Hepatocyte (in vitro differentiated cells): Measurements from ENCODE around the gene CAB39. TPM values are rescaled to one million over a fixed set of nuclear protein-coding genes. Genes with fewer than 3 reads are reported as not detected.

Experiments used
- DNase-seq: peaks from one replicate; pipeline ENCODE4 v3.0.0-alpha.2; 2016; ENCODE audit warnings: low spot score
- H2AFZ ChIP-seq: fragments of 200-600 bp; sonication (generic); 2 replicates; pipeline ENCODE4 v1.6.0; 2016; ENCODE audit warnings: antibody characterized with exemption, mild to moderate bottlenecking
- H3K27ac ChIP-seq: fragments of 200-600 bp; sonication (generic); 2 replicates; pipeline ENCODE4 v1.5.1; 2016; ENCODE audit warnings: mild to moderate bottlenecking
- H3K27me3 ChIP-seq: fragments of 200-600 bp; sonication (generic); 2 replicates; pipeline ENCODE4 v1.6.1; 2016
- H3K36me3 ChIP-seq: fragments of 200-600 bp; sonication (generic); replicated peaks from 2 replicates; pipeline ENCODE4 v1.5.1; 2016; ENCODE audit warnings: low read depth; ENCODE audit not compliant: insufficient read depth
- H3K4me1 ChIP-seq: fragments of 200-600 bp; sonication (generic); 2 replicates; pipeline ENCODE4 v1.5.1; 2016; ENCODE audit warnings: mild to moderate bottlenecking, moderate library complexity; ENCODE audit not compliant: insufficient read depth
- H3K4me2 ChIP-seq: fragments of 200-600 bp; sonication (generic); 2 replicates; pipeline ENCODE4 v1.6.0; 2016
- H3K4me3 ChIP-seq: fragments of 200-600 bp; sonication (generic); 2 replicates; pipeline ENCODE4 v1.5.1; 2016; ENCODE audit warnings: mild to moderate bottlenecking
- H3K79me2 ChIP-seq: fragments of 200-600 bp; sonication (generic); 2 replicates; pipeline ENCODE4 v1.6.0; 2017; ENCODE audit warnings: mild to moderate bottlenecking
- H3K9me2 ChIP-seq: fragments of 200-600 bp; sonication (generic); replicated peaks from 2 replicates; pipeline ENCODE4 v1.6.0; 2017; ENCODE audit warnings: mild to moderate bottlenecking; ENCODE audit not compliant: insufficient read depth
- H3K9me3 ChIP-seq: fragments of 200-600 bp; sonication (generic); 2 replicates; pipeline ENCODE4 v1.5.1; 2016; ENCODE audit warnings: low read depth, mild to moderate bottlenecking
- H4K20me1 ChIP-seq: fragments of 200-600 bp; sonication (generic); 2 replicates; pipeline ENCODE4 v1.6.0; 2016; ENCODE audit warnings: mild to moderate bottlenecking; ENCODE audit not compliant: insufficient read depth, poor library complexity, severe bottlenecking
- CTCF ChIP-seq: fragments of 200-600 bp; sonication (generic); IDR thresholded peaks from 2 replicates; pipeline ENCODE4 v1.5.1; 2016; ENCODE audit warnings: antibody characterized with exemption, mild to moderate bottlenecking; ENCODE audit not compliant: poor library complexity
- EZH2 ChIP-seq: fragments of 200-600 bp; sonication (generic); IDR thresholded peaks from 2 replicates; pipeline ENCODE4 v1.6.1; 2016; ENCODE audit warnings: antibody characterized with exemption, mild to moderate bottlenecking, borderline replicate concordance
- EZH2phosphoT487 ChIP-seq: fragments of 200-600 bp; sonication (generic); IDR thresholded peaks from one replicate; pipeline ENCODE4 v1.6.1; 2018; ENCODE audit warnings: antibody characterized with exemption, mild to moderate bottlenecking, low read depth, moderate library complexity; ENCODE audit not compliant: unreplicated experiment, severe bottlenecking
- WGBS: methylation state at CpG from one replicate; pipeline ENCODE4 v1.1.6; 2016; ENCODE audit warnings: low lambda C conversion rate; ENCODE audit errors: missing lambda C conversion rate; 5-methylcytosine and 5-hydroxymethylcytosine counted together
- polyA plus RNA-seq: library from polyadenylated mRNA; unstranded; fragments of >200 nt; fragmentation: Nextera tagmentation; extraction: Ambion mirVana; gene quantifications from 2 replicates; pipeline ENCODE4 v1.2.1, GENCODE V29; 2016
- total RNA-seq: library from RNA; depleted of rRNA; stranded (reverse); fragments of >200 nt; gene quantifications from 2 replicates; pipeline ENCODE4 v1.2.3, GENCODE V29; 2014

The CAB39 gene
- total and polyA plus RNA-seq, 2 experiments from 2014 or later, result 38.5 to 84.4 TPM

- 97% methylated on average over 21 of the region's 36 CpGs for whole genome bisulfite sequencing
- Histone ChIP-seq H3K27ac (no peak overlapping the region), H3K4me1 (no peaks in the 10 kb centered on the region), H3K36me3 (no peaks in the 10 kb centered on the region), H4K20me1 (no peaks in the 10 kb centered on the region), H3K4me2 (no peak overlapping the region), H3K79me2 (no peaks in the 10 kb centered on the region), H3K9me2 (no peaks in the 10 kb centered on the region), H3K27me3 (no peaks in the 10 kb centered on the region), H2AFZ (no peak overlapping the region), H3K9me3 (no peaks in the 10 kb centered on the region), H3K4me3 (no peak overlapping the region)
- DNase-seq, result no peak
- TF ChIP-seq CTCF (no peak), EZH2 (no peak), EZH2phosphoT487 (no peak)
Measured at GRCh38 chr2:230827774-230828271, 115.2 kb downstream of the CAB39 start.

GRCh38 chr2:230828272-230828961, 115.8 kb downstream of the CAB39 start:
- H3K4me2 ChIP-seq, result no peak overlapping the region
- WGBS, result 94% methylated on average over 37 of the region's 61 CpGs
- H3K36me3 ChIP-seq, result no peaks in the 10 kb centered on the region
- no peak for TF ChIP-seq EZH2
- no peak for TF ChIP-seq EZH2phosphoT487
- no peak for TF ChIP-seq CTCF
- no peaks in the 10 kb centered on the region for H4K20me1 ChIP-seq
- no peaks in the 10 kb centered on the region for H3K4me1 ChIP-seq
- no peaks in the 10 kb centered on the region for H3K27me3 ChIP-seq
- H2AFZ ChIP-seq, result no peak overlapping the region
- H3K79me2 ChIP-seq, result no peaks in the 10 kb centered on the region
- H3K9me3 ChIP-seq, result no peaks in the 10 kb centered on the region
- H3K9me2 ChIP-seq, result no peaks in the 10 kb centered on the region
- no peak overlapping the region for H3K27ac ChIP-seq
- no peak for DNase-seq
- no peak overlapping the region for H3K4me3 ChIP-seq

- 97% methylated on average over 14 of the region's 14 CpGs for WGBS
- no peaks in the 10 kb centered on the region for H3K79me2 ChIP-seq
- no peaks in the 10 kb centered on the region for H3K4me1 ChIP-seq
- no peaks in the 10 kb centered on the region for H4K20me1 ChIP-seq
- H2AFZ ChIP-seq, result no peak overlapping the region
- H3K36me3 ChIP-seq, result no peaks in the 10 kb centered on the region
- no peak overlapping the region for H3K27ac ChIP-seq
- no peaks in the 10 kb centered on the region for H3K27me3 ChIP-seq
- TF ChIP-seq EZH2phosphoT487, result no peak
- TF ChIP-seq CTCF, result no peak
- TF ChIP-seq EZH2, result no peak
- no peak for DNase-seq
- no peaks in the 10 kb centered on the region for H3K9me3 ChIP-seq
- H3K4me3 ChIP-seq, result no peak overlapping the region
- H3K4me2 ChIP-seq, result no peak overlapping the region
- no peaks in the 10 kb centered on the region for H3K9me2 ChIP-seq
Measured at GRCh38 chr2:230829293-230829692, 116.7 kb downstream of the CAB39 start.
